B cell (primary cell): ENCODE data around the gene PLEKHH1. TPM values are rescaled to one million over a fixed set of nuclear protein-coding genes. Genes with fewer than 3 reads are reported as not detected.

Experiments
- ATAC-seq: fragments of 200-7000 bp; cut with Tn5 transposase; one replicate; pipeline ENCODE4 v1.10.0; 2021; ENCODE audit warnings: low read depth, mild to moderate bottlenecking, moderate number of reproducible peaks, moderate library complexity
- CTCF ChIA-PET: fragments of 350-600 bp; sonication (Branson Sonifier 250); formaldehyde crosslinking; loops from one replicate; lab custom pipeline; 2021; ENCODE audit warnings: antibody characterized with exemption, inconsistent platforms; lab: Charles Lee
- POLR2A ChIA-PET: fragments of 350-600 bp; sonication (Branson Sonifier 250); formaldehyde crosslinking; loops from one replicate; lab custom pipeline; 2021; ENCODE audit warnings: antibody characterized with exemption; lab: Charles Lee
- DNase-seq: peaks from one replicate; pipeline ENCODE4 v3.0.0; 2013
- H2AFZ ChIP-seq: 2 replicates; pipeline ENCODE4 v1.6.1; 2012; ENCODE audit warnings: mild to moderate bottlenecking, low read depth, low read length; ENCODE audit not compliant: insufficient read depth, poor library complexity, severe bottlenecking
- H3K27ac ChIP-seq, 2 donors: 1 replicate in 1 of 2; 2 replicates in 1 of 2; pipeline ENCODE4 v1.5.1; 2012 to 2013; ENCODE audit warnings: low read length in 2 of 2, mild to moderate bottlenecking in 2 of 2, moderate library complexity in 1 of 2
- H3K27me3 ChIP-seq, 4 experiments: fragments of 200-600 bp in 1 of 4; sonication (generic) in 1 of 4; replicated peaks in 1 of 4; 1 replicate in 2 of 4; 2 replicates in 2 of 4; pipeline versions ENCODE4 v1.6.1 to v1.7.0; 2013 to 2016; ENCODE audit warnings: low read length in 3 of 4, mild to moderate bottlenecking in 2 of 4, mixed read lengths in 1 of 4, moderate library complexity in 1 of 4; ENCODE audit not compliant: insufficient read depth in 4 of 4, control insufficient read depth in 3 of 4; ENCODE audit errors: control extremely low read depth in 1 of 4
- H3K36me3 ChIP-seq, 2 experiments: replicated peaks in 1 of 2; 1 replicate in 1 of 2; 2 replicates in 1 of 2; pipeline versions ENCODE4 v1.6.1 to v1.7.1; 2013; ENCODE audit warnings: low read length in 1 of 2; ENCODE audit not compliant: insufficient read depth in 2 of 2, control insufficient read depth in 1 of 2; ENCODE audit errors: control extremely low read depth in 1 of 2, extremely low read depth in 1 of 2
- H3K4me1 ChIP-seq, 2 donors: fragments of 200-600 bp in 1 of 2; sonication (generic) in 1 of 2; 1 replicate in 1 of 2; 2 replicates in 1 of 2; pipeline versions ENCODE4 v1.5.1 to v1.6.1; 2013 to 2017; ENCODE audit warnings: low read length in 2 of 2; ENCODE audit not compliant: control insufficient read depth in 2 of 2, insufficient read depth in 2 of 2
- H3K4me2 ChIP-seq: replicated peaks from 2 replicates; pipeline ENCODE3; 2012; ENCODE audit warnings: mild to moderate bottlenecking, low read depth, low read length; ENCODE audit not compliant: poor library complexity, severe bottlenecking
- H3K4me3 ChIP-seq, 5 experiments: fragments of 200-600 bp in 1 of 5; sonication (generic) in 1 of 5; 1 replicate in 3 of 5; 2 replicates in 2 of 5; pipeline versions ENCODE4 v1.5.1 to v1.7.0; 2011 to 2016; ENCODE audit warnings: low read length in 4 of 5, mild to moderate bottlenecking in 4 of 5, low read depth in 2 of 5, control low read depth in 1 of 5, moderate library complexity in 1 of 5; ENCODE audit not compliant: insufficient read depth in 1 of 5; ENCODE audit errors: control extremely low read depth in 1 of 5, extremely low read depth in 1 of 5
- H3K79me2 ChIP-seq: fragments of 200-600 bp; sonication (generic); one replicate; pipeline ENCODE4 v1.6.0; 2016; ENCODE audit warnings: low read length; ENCODE audit not compliant: control insufficient read depth, insufficient read depth
- H3K9ac ChIP-seq: fragments of 200-600 bp; sonication (generic); 2 replicates; pipeline ENCODE4 v1.6.1; 2017; ENCODE audit warnings: mild to moderate bottlenecking, low read length, moderate library complexity
- H3K9me3 ChIP-seq, 3 donors: one replicate each; pipeline versions ENCODE4 v1.6.1 to v1.7.1; 2013; ENCODE audit warnings: low read length in 2 of 3; ENCODE audit not compliant: control insufficient read depth in 2 of 3, insufficient read depth in 1 of 3; ENCODE audit errors: control extremely low read depth in 1 of 3
- H4K20me1 ChIP-seq: 2 replicates; pipeline ENCODE4 v1.6.0; 2012; ENCODE audit warnings: mild to moderate bottlenecking, low read length; ENCODE audit not compliant: insufficient read depth, control insufficient read depth, poor library complexity, severe bottlenecking
- H3K27ac Mint-ChIP-seq: one replicate; pipeline ENCODE4 v1.8.0; 2021; ENCODE audit warnings: mixed read lengths
- H3K27me3 Mint-ChIP-seq: one replicate; pipeline ENCODE4 v1.8.0; 2021; ENCODE audit warnings: mixed read lengths
- H3K4me1 Mint-ChIP-seq: one replicate; pipeline ENCODE4 v1.8.0; 2021; ENCODE audit warnings: mixed read lengths
- H3K4me3 Mint-ChIP-seq: one replicate; pipeline ENCODE4 v1.8.0; 2021; ENCODE audit warnings: mixed read lengths
- H3K9me3 Mint-ChIP-seq: one replicate; pipeline ENCODE4 v1.8.0; 2022; ENCODE audit warnings: mixed read lengths; ENCODE audit not compliant: insufficient read depth
- EZH2 ChIP-seq: IDR thresholded peaks from 2 replicates; pipeline ENCODE4 v1.6.1; 2012; ENCODE audit warnings: borderline replicate concordance, low read depth, mild to moderate bottlenecking, moderate library complexity, low read length; ENCODE audit not compliant: insufficient read depth, poor library complexity, severe bottlenecking
- WGBS: methylation state at CpG from one replicate; pipeline ENCODE4 v1.1.5; 2013; ENCODE audit warnings: missing lambda C conversion rate; ENCODE audit not compliant: insufficient coverage; 5-methylcytosine and 5-hydroxymethylcytosine counted together
- intact Hi-C: fragments of 100-400 bp; cut with micrococcal nuclease; formaldehyde crosslinking; loops from one replicate; pipeline ENCODE4 v1.10.0; 2022
- polyA plus RNA-seq: library from polyadenylated mRNA; depleted of rRNA; stranded (reverse); fragments of >200 nt; gene quantifications from 2 replicates; pipeline ENCODE4 v1.2.3, GENCODE V29; 2012
- total RNA-seq, 2 donors: library from RNA; stranded (reverse); fragments of 120-200 nt in 1 of 2; gene quantifications; 1 replicate in 1 of 2; 2 replicates in 1 of 2; pipeline versions ENCODE4 v1.2.3 to v1.2.4, GENCODE V29; 2013 to 2022
- TF ChIP-seq, protein P1 (sequence below): fragments of 200-600 bp; IDR thresholded peaks from one replicate; pipeline ENCODE4 v1.8.0; 2022; ENCODE audit warnings: antibody characterized with exemption, mild to moderate bottlenecking

Gene PLEKHH1
- total and polyA plus RNA-seq, 2 donors (not counting 1 experiment from before 2014, with no cell fraction given), result 0.17 to 0.37 TPM

DNA sequence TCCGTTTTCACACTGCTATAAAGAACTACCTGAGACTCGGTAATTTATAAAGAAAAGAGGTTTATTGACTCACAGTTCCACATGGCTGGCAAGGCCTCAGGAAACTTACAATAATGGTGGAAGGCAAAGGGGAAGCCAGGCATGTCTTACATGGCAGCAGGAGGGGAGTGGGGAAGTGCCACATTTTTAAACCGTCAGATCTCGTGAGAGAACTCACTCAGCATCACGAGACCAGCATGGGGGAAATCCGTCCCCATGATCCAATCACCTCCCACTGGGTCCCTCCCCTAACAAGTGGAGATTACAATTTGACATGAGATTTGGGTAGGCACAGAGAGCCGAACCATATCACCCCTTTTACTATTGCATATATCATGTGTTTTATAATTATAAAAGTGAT, 69.0 kb downstream of the PLEKHH1 start:
- Histone ChIP-seq H3K4me2 (peak overlapping the region; percentile 53), H3K9me3 (peaks cover 0 to 7% (median 0%) of the 10 kb centered on the region in 3 donors), H3K4me1 (peaks cover 44 to 49% of the 10 kb centered on the region in 2 donors), H3K27me3 (no peaks in the 10 kb centered on the region), H3K27ac (peak overlapping the region; percentile 69 to 79), H2AFZ (no peak overlapping the region), H3K9ac (no peak overlapping the region), H4K20me1 (no peaks in the 10 kb centered on the region), H3K79me2 (peaks cover 39% of the 10 kb centered on the region), H3K36me3 (no peaks in the 10 kb centered on the region), H3K4me3 (peak overlapping the region in 1 of 5 experiments; percentile 31)
- ChIA-PET CTCF (interaction anchor here (1.3 to 2.5 kb wide), 2 partner anchors 17 to 93 kb away, joined by 4 to 24 read pairs; partner anchors contain the start of gene ARG2), POLR2A (no interaction called here)
- WGBS, result no CpG with 5 or more reads among the region's 7 CpGs
- Mint-ChIP-seq H3K4me1 (peaks cover 54% of the 10 kb centered on the region), H3K27ac (peak overlapping the region; percentile 98), H3K9me3 (peaks cover 4% of the 10 kb centered on the region), H3K27me3 (no peaks in the 10 kb centered on the region), H3K4me3 (peak overlapping the region; percentile 90)
- TF ChIP-seq, protein P1, sequence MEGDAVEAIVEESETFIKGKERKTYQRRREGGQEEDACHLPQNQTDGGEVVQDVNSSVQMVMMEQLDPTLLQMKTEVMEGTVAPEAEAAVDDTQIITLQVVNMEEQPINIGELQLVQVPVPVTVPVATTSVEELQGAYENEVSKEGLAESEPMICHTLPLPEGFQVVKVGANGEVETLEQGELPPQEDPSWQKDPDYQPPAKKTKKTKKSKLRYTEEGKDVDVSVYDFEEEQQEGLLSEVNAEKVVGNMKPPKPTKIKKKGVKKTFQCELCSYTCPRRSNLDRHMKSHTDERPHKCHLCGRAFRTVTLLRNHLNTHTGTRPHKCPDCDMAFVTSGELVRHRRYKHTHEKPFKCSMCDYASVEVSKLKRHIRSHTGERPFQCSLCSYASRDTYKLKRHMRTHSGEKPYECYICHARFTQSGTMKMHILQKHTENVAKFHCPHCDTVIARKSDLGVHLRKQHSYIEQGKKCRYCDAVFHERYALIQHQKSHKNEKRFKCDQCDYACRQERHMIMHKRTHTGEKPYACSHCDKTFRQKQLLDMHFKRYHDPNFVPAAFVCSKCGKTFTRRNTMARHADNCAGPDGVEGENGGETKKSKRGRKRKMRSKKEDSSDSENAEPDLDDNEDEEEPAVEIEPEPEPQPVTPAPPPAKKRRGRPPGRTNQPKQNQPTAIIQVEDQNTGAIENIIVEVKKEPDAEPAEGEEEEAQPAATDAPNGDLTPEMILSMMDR, result no peak
- TF ChIP-seq EZH2, result no peak
- ATAC-seq (no peak), DNase-seq (peak; percentile 69)
- intact Hi-C loops, result loop anchor here (5.0 kb wide), 1 partner anchor 1795 kb away; the partner anchor contains the start of genes ERH and SLC39A9

DNA sequence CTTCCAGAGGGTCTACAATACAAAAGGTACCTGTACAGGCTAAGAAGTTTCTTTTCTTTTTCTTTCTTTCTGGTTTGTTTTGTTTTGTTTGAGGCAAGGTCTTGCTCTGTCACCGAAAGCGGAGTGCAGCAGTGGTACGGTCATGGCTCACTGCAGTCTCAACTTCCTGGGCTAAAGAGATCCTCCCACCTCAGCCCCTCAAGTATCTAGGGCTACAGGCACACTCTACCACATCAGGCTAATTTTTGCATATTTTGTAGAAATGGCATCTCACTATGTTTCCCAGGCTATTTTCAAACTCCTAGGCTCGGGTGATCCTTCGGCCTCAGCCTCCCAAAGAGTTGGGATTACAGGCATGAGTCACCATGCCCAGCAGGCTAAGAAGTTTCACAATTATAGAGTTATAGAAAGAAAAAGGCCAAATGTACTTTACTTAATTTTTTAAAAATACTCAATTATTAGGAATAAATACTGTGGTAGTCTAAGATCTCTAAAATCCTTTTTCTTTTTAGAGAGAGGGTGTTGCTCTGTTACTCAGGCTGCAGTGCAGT, 70.0 kb downstream of the PLEKHH1 start:
- Histone ChIP-seq H3K27ac (peak overlapping the region; percentile 69 to 79), H4K20me1 (no peaks in the 10 kb centered on the region), H3K79me2 (peaks cover 30% of the 10 kb centered on the region), H3K9me3 (peaks cover 0 to 7% (median 0%) of the 10 kb centered on the region in 3 donors), H3K4me2 (peak overlapping the region; percentile 53), H3K36me3 (no peaks in the 10 kb centered on the region), H3K27me3 (no peaks in the 10 kb centered on the region), H2AFZ (peak overlapping the region; percentile 40), H3K4me1 (peaks cover 44 to 49% of the 10 kb centered on the region in 2 donors), H3K4me3 (peak overlapping the region in 1 of 5 experiments; percentile 31), H3K9ac (peak overlapping the region; percentile 13)
- no peaks in the 10 kb centered on the region for H3K27me3 Mint-ChIP-seq
- TF ChIP-seq EZH2, result no peak
- TF ChIP-seq, protein P1, result no peak
- peak; percentile 82 for DNase-seq
- H3K4me1 Mint-ChIP-seq, result peaks cover 50% of the 10 kb centered on the region
- WGBS, result 0% methylated on average over 3 of the region's 5 CpGs
- H3K4me3 Mint-ChIP-seq, result peak overlapping the region; percentile 70
- CTCF ChIA-PET, result interaction anchor here (0.5 to 2.4 kb wide), 2 partner anchors 16 to 219 kb away, joined by 3 to 12 read pairs; no protein-coding TSS in a partner anchor
- peaks cover 4% of the 10 kb centered on the region for H3K9me3 Mint-ChIP-seq
- POLR2A ChIA-PET, result no interaction called here
- peak; percentile 74 for ATAC-seq
- intact Hi-C loops, result loop anchor here (5.0 kb wide), 1 partner anchor 1794 kb away; the partner anchor contains the start of genes ERH and SLC39A9
- H3K27ac Mint-ChIP-seq, result peak overlapping the region; percentile 91
